GM18520 (cell line): ENCODE results near the gene DDX27.

ENCODE experiments used
- ATAC-seq: cut with Tn5 transposase; IDR thresholded peaks from one replicate; pipeline ENCODE4 v1.9.1; 2021; ENCODE audit not compliant: unreplicated experiment

Gene DDX27

GRCh38 chr20:49288784-49289696 is 69.8 kb downstream of the DDX27 start:
- ATAC-seq, result no peak

- ATAC-seq, result no peak
These were observed 71.5 kb downstream of the DDX27 start for GRCh38 chr20:49290608-49291191.

GRCh38 chr20:49291200-49291599 is 72.0 kb downstream of the DDX27 start:
- no peak for ATAC-seq

- ATAC-seq, result no peak
These were observed 72.8 kb downstream of the DDX27 start for GRCh38 chr20:49292010-49292409.

- ATAC-seq, result no peak
These were observed 73.9 kb downstream of the DDX27 start for GRCh38 chr20:49293122-49293521.
